ENCODE measurements around the gene DLGAP5.

The DLGAP5 gene

GRCh38 chr14:55117803-55118441 lies 73.5 kb downstream of the DLGAP5 start:
- peak; percentile 70 for DNase-seq (ENCODE audit: low read depth)
- no peak overlapping the region for H3K4me3 ChIP-seq (ENCODE audit: low read depth, low read length)
- no peak for TF ChIP-seq CTCF (IDR thresholded peaks at IDR 0.05; ENCODE audit: low read depth, low read length, missing control alignments)
- in situ Hi-C loops (cut with HindIII; ENCODE audit: low sequenced_read_pairs): no loop called here

GRCh38 chr14:55116246-55117030 lies 74.9 kb downstream of the DLGAP5 start:
- TF ChIP-seq CTCF (IDR thresholded peaks at IDR 0.05; ENCODE audit: low read depth, low read length, missing control alignments): no peak
- no peak overlapping the region for H3K4me3 ChIP-seq (ENCODE audit: low read depth, low read length)
- in situ Hi-C loops (cut with HindIII; ENCODE audit: low sequenced_read_pairs): no loop called here
- no peak for DNase-seq (ENCODE audit: low read depth)

- TF ChIP-seq CTCF (IDR thresholded peaks at IDR 0.05; ENCODE audit: low read depth, low read length, missing control alignments): no peak
- in situ Hi-C loops (cut with HindIII; ENCODE audit: low sequenced_read_pairs): no loop called here
- H3K4me3 ChIP-seq (ENCODE audit: low read depth, low read length): no peak overlapping the region
- DNase-seq (ENCODE audit: low read depth): no peak
Measured at GRCh38 chr14:55115861-55116245, 75.5 kb downstream of the DLGAP5 start.

GRCh38 chr14:55115460-55115859 lies 75.9 kb downstream of the DLGAP5 start:
- no peak for DNase-seq (ENCODE audit: low read depth)
- in situ Hi-C loops (cut with HindIII; ENCODE audit: low sequenced_read_pairs): no loop called here
- no peak for TF ChIP-seq CTCF (IDR thresholded peaks at IDR 0.05; ENCODE audit: low read depth, low read length, missing control alignments)
- H3K4me3 ChIP-seq (ENCODE audit: low read depth, low read length): no peak overlapping the region

GRCh38 chr14:55114720-55115119 lies 76.7 kb downstream of the DLGAP5 start:
- no peak overlapping the region for H3K4me3 ChIP-seq (ENCODE audit: low read depth, low read length)
- no peak for TF ChIP-seq CTCF (IDR thresholded peaks at IDR 0.05; ENCODE audit: low read depth, low read length, missing control alignments)
- DNase-seq (ENCODE audit: low read depth): no peak
- in situ Hi-C loops (cut with HindIII; ENCODE audit: low sequenced_read_pairs): no loop called here

- no peak for DNase-seq (ENCODE audit: low read depth)
- no peak overlapping the region for H3K4me3 ChIP-seq (ENCODE audit: low read depth, low read length)
- in situ Hi-C loops (cut with HindIII; ENCODE audit: low sequenced_read_pairs): no loop called here
- peak; percentile 7 for TF ChIP-seq CTCF (IDR thresholded peaks at IDR 0.05; ENCODE audit: low read depth, low read length, missing control alignments)
Measured at GRCh38 chr14:55111122-55111708, 80.2 kb downstream of the DLGAP5 start.

All from astrocyte of the cerebellum (primary cell).